Smooth muscle cell (in vitro differentiated cells): ENCODE results near the gene RALGAPA2. TPM values are rescaled to one million over a fixed set of nuclear protein-coding genes. Genes with fewer than 3 reads are reported as not detected.

ENCODE experiments used
- DNase-seq: peaks from one replicate; lab custom pipeline; 2025; ENCODE audit not compliant: unreplicated experiment; lab: John Stamatoyannopoulos, UW
- H2AFZ ChIP-seq: fragments of 200-600 bp; sonication (generic); 2 replicates; pipeline ENCODE4 v1.6.0; 2016; ENCODE audit warnings: antibody characterized with exemption, low read depth, mild to moderate bottlenecking
- H3F3A ChIP-seq: fragments of 200-600 bp; sonication (generic); 2 replicates; pipeline ENCODE4 v1.6.0; 2017; ENCODE audit warnings: antibody characterized with exemption, low read depth
- H3K27ac ChIP-seq: fragments of 200-600 bp; sonication (generic); 2 replicates; pipeline ENCODE4 v1.5.1; 2016; ENCODE audit warnings: low read depth, mild to moderate bottlenecking
- H3K27me3 ChIP-seq: fragments of 200-600 bp; sonication (generic); 2 replicates; pipeline ENCODE4 v1.6.1; 2016; ENCODE audit warnings: low read depth, mild to moderate bottlenecking
- H3K36me3 ChIP-seq: fragments of 200-600 bp; sonication (generic); 2 replicates; pipeline ENCODE4 v1.5.1; 2016; ENCODE audit warnings: low read depth
- H3K4me1 ChIP-seq: fragments of 200-600 bp; sonication (generic); 2 replicates; pipeline ENCODE4 v1.5.1; 2016; ENCODE audit warnings: low read depth
- H3K4me2 ChIP-seq: fragments of 200-600 bp; sonication (generic); 2 replicates; pipeline ENCODE4 v1.6.0; 2016; ENCODE audit warnings: mild to moderate bottlenecking
- H3K4me3 ChIP-seq: fragments of 200-600 bp; sonication (generic); 2 replicates; pipeline ENCODE4 v1.5.1; 2016; ENCODE audit warnings: mild to moderate bottlenecking
- H3K79me2 ChIP-seq: fragments of 200-600 bp; sonication (generic); 2 replicates; pipeline ENCODE4 v1.6.0; 2016; ENCODE audit warnings: low read depth, mild to moderate bottlenecking
- H3K9ac ChIP-seq: fragments of 200-600 bp; sonication (generic); 2 replicates; pipeline ENCODE4 v1.6.0; 2016; ENCODE audit warnings: low read depth
- H3K9me3 ChIP-seq: fragments of 200-600 bp; sonication (generic); replicated peaks from 2 replicates; pipeline ENCODE4 v1.5.1; 2016; ENCODE audit warnings: low read depth
- H4K20me1 ChIP-seq: fragments of 200-600 bp; sonication (generic); 2 replicates; pipeline ENCODE4 v1.6.0; 2016; ENCODE audit warnings: low read depth
- WGBS: methylation state at CpG from one replicate; pipeline ENCODE4 v1.1.7; 2016; ENCODE audit warnings: low lambda C conversion rate; 5-methylcytosine and 5-hydroxymethylcytosine counted together
- polyA plus RNA-seq: library from polyadenylated mRNA; unstranded; fragments of >200 nt; fragmentation: Nextera tagmentation; extraction: Ambion mirVana; gene quantifications from 2 replicates; pipeline ENCODE4 v1.2.1, GENCODE V29; 2016
- total RNA-seq: library from RNA; depleted of rRNA; stranded (reverse); fragments of >200 nt; gene quantifications from 2 replicates; pipeline ENCODE4 v1.2.3, GENCODE V29; 2014
- TF ChIP-seq, protein P1 (sequence below): fragments of 200-600 bp; sonication (generic); IDR thresholded peaks from 2 replicates; pipeline ENCODE4 v1.5.1; 2017; ENCODE audit warnings: borderline replicate concordance, mild to moderate bottlenecking, antibody characterized with exemption; ENCODE audit not compliant: insufficient read depth, poor library complexity, severe bottlenecking

RALGAPA2 gene
- total and polyA plus RNA-seq, 2 experiments from 2014 or later = 3.5 to 6.2 TPM

DNA sequence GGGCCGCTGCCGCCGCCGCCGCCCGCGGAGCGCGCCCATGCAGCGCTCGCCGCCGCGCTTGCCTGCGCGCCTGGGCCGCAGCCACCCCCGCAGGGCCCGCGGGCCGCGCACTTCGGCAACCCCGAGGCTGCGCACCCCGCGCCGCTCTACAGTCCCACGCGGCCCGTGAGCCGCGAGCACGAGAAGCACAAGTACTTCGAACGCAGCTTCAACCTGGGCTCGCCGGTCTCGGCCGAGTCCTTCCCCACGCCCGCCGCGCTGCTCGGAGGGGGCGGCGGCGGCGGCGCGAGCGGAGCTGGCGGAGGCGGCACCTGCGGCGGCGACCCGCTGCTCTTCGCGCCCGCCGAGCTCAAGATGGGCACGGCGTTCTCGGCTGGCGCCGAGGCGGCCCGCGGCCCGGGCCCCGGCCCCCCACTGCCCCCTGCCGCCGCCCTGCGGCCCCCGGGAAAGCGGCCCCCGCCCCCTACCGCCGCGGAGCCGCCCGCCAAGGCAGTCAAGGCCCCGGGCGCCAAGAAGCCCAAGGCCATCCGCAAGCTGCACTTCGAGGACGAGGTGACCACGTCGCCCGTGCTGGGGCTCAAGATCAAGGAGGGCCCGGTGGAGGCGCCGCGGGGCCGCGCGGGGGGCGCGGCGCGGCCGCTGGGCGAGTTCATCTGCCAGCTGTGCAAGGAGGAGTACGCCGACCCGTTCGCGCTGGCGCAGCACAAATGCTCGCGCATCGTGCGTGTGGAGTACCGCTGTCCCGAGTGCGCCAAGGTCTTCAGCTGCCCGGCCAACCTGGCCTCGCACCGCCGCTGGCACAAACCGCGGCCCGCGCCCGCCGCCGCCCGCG is 343.8 kb downstream of the RALGAPA2 start:
- H3K79me2 ChIP-seq = no peaks in the 10 kb centered on the region
- TF ChIP-seq, protein P1, sequence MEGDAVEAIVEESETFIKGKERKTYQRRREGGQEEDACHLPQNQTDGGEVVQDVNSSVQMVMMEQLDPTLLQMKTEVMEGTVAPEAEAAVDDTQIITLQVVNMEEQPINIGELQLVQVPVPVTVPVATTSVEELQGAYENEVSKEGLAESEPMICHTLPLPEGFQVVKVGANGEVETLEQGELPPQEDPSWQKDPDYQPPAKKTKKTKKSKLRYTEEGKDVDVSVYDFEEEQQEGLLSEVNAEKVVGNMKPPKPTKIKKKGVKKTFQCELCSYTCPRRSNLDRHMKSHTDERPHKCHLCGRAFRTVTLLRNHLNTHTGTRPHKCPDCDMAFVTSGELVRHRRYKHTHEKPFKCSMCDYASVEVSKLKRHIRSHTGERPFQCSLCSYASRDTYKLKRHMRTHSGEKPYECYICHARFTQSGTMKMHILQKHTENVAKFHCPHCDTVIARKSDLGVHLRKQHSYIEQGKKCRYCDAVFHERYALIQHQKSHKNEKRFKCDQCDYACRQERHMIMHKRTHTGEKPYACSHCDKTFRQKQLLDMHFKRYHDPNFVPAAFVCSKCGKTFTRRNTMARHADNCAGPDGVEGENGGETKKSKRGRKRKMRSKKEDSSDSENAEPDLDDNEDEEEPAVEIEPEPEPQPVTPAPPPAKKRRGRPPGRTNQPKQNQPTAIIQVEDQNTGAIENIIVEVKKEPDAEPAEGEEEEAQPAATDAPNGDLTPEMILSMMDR = no peak
- H3K4me2 ChIP-seq = peak overlapping the region; percentile 81
- no peaks in the 10 kb centered on the region for H4K20me1 ChIP-seq
- H2AFZ ChIP-seq = no peak overlapping the region
- H3K9ac ChIP-seq = no peak overlapping the region
- H3K36me3 ChIP-seq = no peaks in the 10 kb centered on the region
- H3K4me1 ChIP-seq = peaks cover 6% of the 10 kb centered on the region
- DNase-seq = no peak
- WGBS = 2% methylated on average over 80 of the region's 130 CpGs
- H3K4me3 ChIP-seq = peak overlapping the region; percentile 34
- peaks cover 97% of the 10 kb centered on the region for H3K27me3 ChIP-seq
- H3K9me3 ChIP-seq = no peaks in the 10 kb centered on the region
- no peaks in the 10 kb centered on the region for H3F3A ChIP-seq
- no peak overlapping the region for H3K27ac ChIP-seq

DNA sequence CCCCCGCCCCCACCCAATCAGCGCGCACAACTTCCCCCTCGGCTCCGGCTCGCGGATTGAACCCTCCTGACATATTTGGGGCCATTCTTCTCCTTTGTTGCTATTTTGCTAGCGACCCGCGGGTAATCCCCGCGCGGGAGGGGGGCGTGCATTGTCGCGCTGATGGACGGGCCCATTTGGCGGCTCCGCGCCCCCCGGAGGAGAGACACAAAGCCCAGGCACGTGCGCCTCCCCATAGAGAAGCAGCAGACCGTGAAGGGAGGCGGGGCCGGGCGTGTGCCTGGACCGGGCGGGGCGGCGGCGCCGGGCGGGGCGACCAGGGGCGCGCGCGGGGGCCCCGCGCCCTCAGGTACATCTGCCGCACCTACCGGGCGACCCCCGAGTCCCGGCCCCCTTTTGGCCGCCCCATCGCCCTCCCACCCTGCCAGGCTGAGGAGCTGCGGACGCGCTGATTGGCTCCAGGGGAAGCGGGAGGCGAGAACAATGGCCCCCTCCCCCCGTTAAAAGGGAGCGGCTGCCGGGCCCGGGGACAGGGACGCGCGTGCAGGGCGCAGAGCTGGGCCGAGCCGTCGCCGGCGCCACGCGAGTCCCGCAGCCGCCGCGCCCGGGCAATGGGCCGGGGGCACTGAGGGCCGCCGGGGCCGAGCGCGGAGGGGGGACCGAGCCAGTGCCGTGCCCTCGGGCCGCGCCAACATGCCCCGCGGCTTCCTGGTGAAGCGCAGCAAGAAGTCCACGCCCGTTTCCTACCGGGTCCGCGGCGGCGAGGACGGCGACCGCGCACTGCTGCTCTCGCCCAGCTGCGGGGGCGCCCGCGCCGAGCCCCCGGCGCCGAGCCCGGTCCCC is 344.6 kb downstream of the RALGAPA2 start, which contains the start of gene INSM1:
Gene INSM1 (plus strand): TSS at position 530 of the 843 bp plus-strand sequence. CDS start 164 bp downstream, at position 694.
- no peaks in the 10 kb centered on the region for H3K36me3 ChIP-seq
- H4K20me1 ChIP-seq = no peaks in the 10 kb centered on the region

DNA sequence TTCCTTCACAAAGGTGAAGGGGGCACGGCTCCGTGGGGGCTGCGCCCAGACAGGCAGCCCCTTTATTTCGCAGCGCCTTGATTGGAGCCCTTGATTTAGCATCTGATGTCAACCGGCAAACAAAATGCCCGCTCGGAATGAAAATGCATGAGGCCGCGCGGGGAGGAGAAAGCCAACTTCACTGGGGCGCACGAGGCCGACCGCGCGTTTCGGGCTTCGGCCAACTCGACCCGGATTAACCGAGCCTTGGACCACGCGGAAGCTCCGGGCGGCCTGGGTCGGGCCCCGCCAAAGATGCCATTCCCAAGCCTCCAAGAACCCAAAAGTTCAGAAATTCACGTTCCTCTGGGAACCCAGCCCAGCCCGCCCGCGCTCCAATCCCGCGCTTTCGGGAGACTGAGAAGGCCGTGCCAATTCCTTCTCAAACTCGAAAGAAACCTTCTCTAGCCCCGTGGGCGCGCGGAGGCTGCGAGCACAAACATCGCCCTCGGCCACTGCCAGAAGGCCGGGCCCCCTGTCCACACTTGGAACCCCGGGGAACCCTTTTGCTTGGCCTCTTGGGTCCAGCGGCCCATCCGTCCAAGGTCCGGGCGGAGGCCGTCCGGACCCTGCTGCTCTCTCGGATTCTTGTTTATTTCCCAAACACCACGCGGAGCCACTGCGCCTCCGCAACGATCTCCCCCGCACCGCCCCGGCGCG is 345.4 kb downstream of the RALGAPA2 start:
- no peak overlapping the region for H3K9ac ChIP-seq
- H3K36me3 ChIP-seq = no peaks in the 10 kb centered on the region
- H3K9me3 ChIP-seq = no peaks in the 10 kb centered on the region
- no peaks in the 10 kb centered on the region for H4K20me1 ChIP-seq
- H3K4me2 ChIP-seq = peak overlapping the region; percentile 53
- TF ChIP-seq, protein P1 = no peak
- WGBS = 3% methylated on average over 49 of the region's 63 CpGs
- H3K27ac ChIP-seq = no peak overlapping the region
- no peaks in the 10 kb centered on the region for H3F3A ChIP-seq
- H3K4me1 ChIP-seq = peaks cover 6% of the 10 kb centered on the region
- DNase-seq = no peak
- no peak overlapping the region for H3K4me3 ChIP-seq
- no peak overlapping the region for H2AFZ ChIP-seq
- no peaks in the 10 kb centered on the region for H3K79me2 ChIP-seq
- H3K27me3 ChIP-seq = peaks cover 97% of the 10 kb centered on the region

More for the DNA sequence above, 344.6 kb downstream of the RALGAPA2 start, which contains the start of gene INSM1:
- Histone ChIP-seq H3K79me2 (no peaks in the 10 kb centered on the region), H3F3A (no peaks in the 10 kb centered on the region), H3K4me2 (peak within 1 kb of the TSS; percentile 81), H3K4me1 (peaks cover 6% of the 10 kb centered on the region), H3K27me3 (peaks cover 97% of the 10 kb centered on the region), H3K9me3 (no peaks in the 10 kb centered on the region), H3K4me3 (peak within 1 kb of the TSS; percentile 34), H2AFZ (no peak within 1 kb of the TSS), H3K27ac (no peak within 1 kb of the TSS), H3K9ac (no peak within 1 kb of the TSS)
- WGBS = under 1% methylated on average over 42 of the region's 108 CpGs
- DNase-seq = no peak
- TF ChIP-seq, protein P1 = no peak
